ENCODE measurements around the gene PEBP1.
A peak's percentile ranks its signal among the peaks of the same experiment; 100 is the strongest.

Gene PEBP1

GRCh38 chr12:118137148-118137678, 1.3 kb downstream of the PEBP1 start:
- DNase-seq, result no peak

GRCh38 chr12:118140825-118141224, 4.9 kb downstream of the PEBP1 start:
- no peak for DNase-seq

GRCh38 chr12:118144499-118144898, 8.6 kb downstream of the PEBP1 start:
- no peak for DNase-seq

- no peak for DNase-seq
These were observed 9.3 kb downstream of the PEBP1 start for GRCh38 chr12:118145113-118145797.

DNA sequence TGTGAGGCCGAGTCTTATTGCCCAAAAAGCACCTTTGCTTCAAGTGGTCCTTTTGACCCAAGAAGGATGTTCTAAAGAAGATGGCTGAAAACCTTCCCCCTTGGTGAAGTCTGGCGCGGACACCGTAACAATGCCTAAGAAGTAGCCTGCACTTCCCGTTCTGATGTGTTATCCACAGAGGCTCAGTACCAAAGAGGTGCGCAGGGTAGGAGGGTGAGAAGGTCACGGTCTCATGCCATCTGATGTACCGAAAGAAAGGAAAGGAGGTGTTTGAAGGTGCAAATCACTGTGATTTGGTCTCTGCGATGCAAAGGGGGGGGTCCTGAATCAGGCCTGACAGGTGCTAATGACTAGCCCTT, 9.9 kb downstream of the PEBP1 start:
- DNase-seq, result no peak

- DNase-seq, result no peak
These were observed 12.4 kb downstream of the PEBP1 start for GRCh38 chr12:118148287-118148686.

GRCh38 chr12:118150625-118151024, 14.7 kb downstream of the PEBP1 start:
- no peak for DNase-seq

DNA sequence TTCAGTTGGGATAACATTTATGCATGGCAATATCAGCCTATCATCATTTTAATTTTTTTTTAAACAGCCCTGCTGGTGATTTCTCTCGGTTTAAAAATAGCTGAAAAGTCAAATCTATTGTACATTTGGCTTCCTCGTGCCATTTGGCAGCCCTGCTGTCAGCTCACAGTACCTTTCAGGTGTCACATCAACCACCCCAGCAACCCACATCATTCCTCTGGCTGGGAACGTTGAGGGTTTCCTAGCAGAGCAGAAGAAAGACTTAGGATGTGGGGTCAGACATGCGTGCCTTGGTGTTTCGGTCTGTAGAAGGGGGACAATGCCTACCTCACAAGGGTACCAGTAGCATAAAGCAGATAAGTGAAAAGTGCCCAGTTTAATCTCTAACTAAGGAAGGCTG, 15.8 kb downstream of the PEBP1 start:
- DNase-seq, result no peak

DNA sequence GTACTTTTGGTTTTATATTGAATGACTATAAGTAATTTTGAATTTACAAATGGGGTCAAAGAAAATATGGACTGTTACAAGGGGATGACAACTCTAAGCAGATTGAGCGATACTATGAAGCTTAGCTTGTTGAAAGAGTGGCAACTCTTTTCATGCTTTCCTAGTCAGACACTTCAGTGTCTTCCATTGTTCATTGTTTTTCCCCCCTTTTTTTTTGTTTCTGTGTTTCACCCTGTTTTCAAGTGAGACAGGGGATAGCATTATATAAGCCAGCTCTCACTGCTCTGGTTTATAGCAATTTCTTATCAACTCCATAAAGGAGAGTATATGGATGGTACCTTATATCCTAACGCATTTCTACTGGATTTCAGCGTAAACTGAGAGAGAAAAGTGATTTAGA, 24.6 kb downstream of the PEBP1 start:
- DNase-seq, result no peak

DNA sequence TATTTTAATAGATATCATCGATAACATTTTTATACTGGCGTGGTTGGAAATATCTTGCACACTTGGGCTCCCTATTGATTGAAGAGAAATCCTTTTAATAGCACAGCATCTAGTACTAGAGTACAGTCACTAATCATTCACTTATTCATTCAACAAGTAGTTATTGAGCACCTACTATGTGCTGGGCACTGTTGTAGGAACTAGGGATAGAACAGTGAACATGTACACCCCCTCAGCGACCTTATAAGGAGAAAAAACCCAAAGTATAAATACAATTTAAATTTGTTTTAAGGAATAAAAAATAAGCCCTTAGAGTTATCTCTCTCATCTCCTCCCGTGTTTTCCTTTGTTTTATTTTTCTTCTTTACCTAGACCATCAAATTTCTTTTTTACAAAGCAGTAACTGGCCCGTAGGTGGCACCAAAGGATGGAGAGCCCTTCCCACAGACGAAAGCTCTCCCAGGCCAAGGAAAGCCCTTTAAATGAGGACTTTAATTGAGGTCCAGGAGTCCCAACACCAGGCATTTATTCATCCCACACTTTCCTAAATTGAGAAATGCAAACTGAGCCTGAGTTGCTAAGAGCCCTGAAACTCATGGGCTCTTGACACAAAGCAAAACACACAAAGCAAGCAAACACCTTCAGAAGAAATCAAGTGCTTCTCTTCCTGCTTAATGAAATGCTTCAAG, 29.0 kb downstream of the PEBP1 start:
- DNase-seq, result peak; percentile 33

DNA sequence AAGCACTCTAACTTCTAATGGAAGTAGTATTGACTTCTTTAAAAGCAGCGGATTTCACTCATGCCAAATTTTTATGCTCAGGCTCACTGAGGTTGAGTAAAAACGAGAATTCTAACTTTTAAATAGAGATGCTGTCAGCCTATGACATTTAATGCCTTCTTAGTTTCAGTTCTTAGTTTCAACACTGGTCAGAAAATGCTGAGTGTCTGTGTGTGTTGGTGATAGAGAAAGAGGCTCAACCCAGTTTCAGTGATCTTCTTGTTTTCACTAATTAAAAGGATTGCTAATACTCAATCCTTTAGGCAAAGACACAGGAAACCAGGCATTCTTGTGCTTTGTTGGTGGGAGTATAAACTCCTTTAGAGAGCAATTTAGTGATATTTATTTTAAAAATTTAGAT, 31.0 kb downstream of the PEBP1 start:
- DNase-seq, result peak; percentile 42

- DNase-seq, result peak; percentile 60
These were observed 40.0 kb downstream of the PEBP1 start for GRCh38 chr12:118175823-118176447.

DNA sequence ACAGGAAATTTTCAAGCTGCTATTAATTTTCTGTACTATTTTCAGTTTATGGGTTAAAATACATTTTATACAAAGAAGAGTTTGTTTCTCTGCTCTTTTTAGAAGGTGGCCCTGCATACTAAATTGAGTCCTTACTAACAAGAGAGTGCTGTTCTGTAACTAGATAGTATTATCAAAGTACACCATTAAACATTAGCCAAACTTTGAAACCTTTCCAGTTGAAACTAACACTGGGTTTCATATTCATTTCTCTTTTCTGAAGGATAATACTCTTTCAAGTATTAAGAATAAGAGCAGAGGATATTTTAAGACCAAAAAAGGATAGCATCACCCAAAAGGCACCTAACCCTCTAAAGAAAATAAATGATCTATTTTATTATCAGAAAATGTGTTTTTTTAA, 47.2 kb downstream of the PEBP1 start:
- no peak for DNase-seq

- DNase-seq, result no peak
These were observed 47.8 kb downstream of the PEBP1 start for GRCh38 chr12:118183711-118184110.

DNA sequence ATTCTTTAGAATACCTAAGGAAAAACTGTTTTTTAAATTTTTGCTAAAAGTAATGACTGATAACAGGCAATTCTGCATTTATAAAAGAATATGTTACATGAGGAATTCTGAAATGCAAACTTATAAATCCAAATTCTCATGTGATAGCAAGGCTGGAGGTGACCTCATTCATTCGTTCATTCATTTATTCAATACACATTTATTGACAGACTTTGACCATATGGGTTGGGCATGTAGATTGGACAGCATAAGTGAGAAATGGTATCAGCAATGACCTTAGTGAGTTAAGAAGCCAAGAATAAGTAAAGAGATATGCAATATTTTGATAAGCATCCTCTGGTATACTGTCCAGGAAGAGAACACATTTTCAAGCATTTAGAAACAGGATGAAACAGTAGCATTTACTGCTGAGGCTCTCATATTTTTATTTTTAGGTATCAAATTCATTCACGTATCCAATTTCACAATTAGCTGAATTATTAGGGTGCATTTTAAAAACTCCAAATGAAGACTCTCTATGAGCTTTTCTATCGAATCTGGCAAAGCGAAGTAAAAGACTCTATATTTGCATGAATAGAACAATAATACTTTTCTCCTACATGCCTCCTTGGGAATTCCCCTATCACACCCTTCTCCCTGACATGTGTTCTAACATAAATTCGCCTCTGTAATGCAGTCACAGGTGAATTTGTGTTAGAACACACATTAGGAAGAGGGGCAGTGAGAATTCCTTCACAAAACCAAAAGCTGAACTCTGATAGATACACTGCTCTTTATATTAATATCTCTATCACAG, 49.9 kb downstream of the PEBP1 start:
- no peak for DNase-seq

GRCh38 chr12:118187751-118188435, 52.0 kb downstream of the PEBP1 start:
- DNase-seq, result no peak

DNA sequence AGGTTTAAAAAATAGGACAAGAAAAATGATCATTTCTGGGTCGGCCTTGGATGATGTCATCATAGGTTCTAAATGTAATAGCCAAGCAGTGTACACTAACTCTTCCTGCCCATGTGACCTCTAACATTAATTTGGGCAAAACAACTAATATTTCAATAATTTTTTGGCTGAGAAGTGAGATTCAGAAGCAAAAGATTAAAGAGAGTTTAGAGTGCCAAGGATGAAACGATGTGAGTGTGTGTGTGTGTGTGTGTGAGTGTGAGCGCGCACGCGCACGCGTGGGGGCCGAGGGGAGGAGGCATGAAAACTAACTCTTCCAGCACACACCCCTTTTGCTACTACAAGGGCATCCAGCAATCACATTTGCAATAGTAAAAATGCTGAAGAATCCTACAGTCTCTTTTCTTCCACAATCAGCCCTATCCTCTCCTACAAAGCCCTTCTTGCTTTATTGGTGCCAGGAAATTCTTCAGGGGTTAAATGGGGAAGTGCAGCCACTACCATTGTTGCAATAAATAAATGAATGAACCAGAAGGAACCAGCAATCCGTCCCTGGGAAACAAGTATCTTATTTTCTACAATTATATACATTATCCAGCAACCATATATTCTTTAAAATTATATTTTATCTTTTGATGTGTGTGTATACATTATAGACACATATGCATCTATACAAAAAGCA, 52.9 kb downstream of the PEBP1 start:
- DNase-seq, result no peak

GRCh38 chr12:118189741-118190191, 53.8 kb downstream of the PEBP1 start:
- no peak for DNase-seq

DNA sequence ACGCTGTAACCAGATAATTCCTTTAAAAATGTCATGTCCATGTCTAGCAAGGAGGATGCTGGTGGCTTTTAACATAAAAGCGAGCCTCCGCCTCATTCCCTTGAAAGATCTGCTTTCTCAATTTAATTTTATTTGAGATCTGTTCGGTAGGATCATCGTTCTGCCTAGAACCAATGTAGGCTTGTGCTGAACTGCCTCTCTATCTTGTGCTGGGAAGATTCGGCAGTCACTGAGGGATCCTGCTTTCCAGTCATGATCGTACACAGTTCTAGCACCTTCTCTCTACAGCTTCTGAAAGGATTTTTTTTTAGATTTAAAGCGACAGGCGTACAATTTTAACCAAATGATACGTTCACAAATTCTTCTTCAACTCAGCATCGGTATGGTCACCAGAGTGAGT, 54.3 kb downstream of the PEBP1 start:
- DNase-seq, result no peak

DNA sequence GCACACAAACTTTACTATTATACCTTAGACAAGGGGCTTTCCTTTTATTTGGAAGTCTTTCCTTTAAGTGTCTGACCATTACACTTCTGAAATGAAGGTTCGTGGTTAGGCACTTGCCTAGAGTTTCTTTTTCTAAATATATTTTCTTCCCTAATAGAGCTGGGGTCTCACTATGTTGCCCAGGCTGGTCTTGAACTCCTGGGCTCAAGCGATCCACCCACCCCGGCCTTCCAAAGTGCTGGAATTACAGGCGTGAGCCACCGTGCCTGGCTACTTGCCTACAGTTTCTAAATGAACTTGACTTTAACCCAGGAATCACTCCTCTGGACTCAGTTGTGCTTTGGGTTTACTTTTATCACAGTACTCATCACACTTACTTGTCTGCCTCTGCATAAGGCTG, 57.6 kb downstream of the PEBP1 start:
- DNase-seq, result no peak

- no peak for DNase-seq
These were observed 58.0 kb downstream of the PEBP1 start for GRCh38 chr12:118193958-118194357.

Data from RPMI8226 (cell line).